ENCODE results near the gene SRGN. TPM values are rescaled to one million over a fixed set of nuclear protein-coding genes. Genes with fewer than 3 reads are reported as not detected.
A peak's percentile ranks its signal among the peaks of the same experiment; 100 is the strongest.

Gene SRGN
- total and polyA plus RNA-seq, 4 experiments from 2014 or later = 122 to 298 (median 150) TPM

GRCh38 chr10:69060127-69060798 lies 27.6 kb upstream of the SRGN start:
- Mint-ChIP-seq H3K9me3 (no peaks in the 10 kb centered on the region), H3K27me3 (no peaks in the 10 kb centered on the region), H3K4me3 (no peak overlapping the region), H3K4me1 (peaks cover 23 to 49% (median 37%) of the 10 kb centered on the region in 4 donors), H3K27ac (no peak overlapping the region), H3K36me3 (no peaks in the 10 kb centered on the region)
- Histone ChIP-seq H3K9me3 (ENCODE audit: control insufficient read depth in 1 of 2, low read length in 2 of 2) (no peaks in the 10 kb centered on the region), H3K4me1 (ENCODE audit: insufficient read depth, low read length) (peaks cover 45% of the 10 kb centered on the region), H3K27ac (ENCODE audit: low read depth, low read length) (no peak overlapping the region), H3K36me3 (ENCODE audit: insufficient read depth, low read length) (no peaks in the 10 kb centered on the region), H3K27me3 (ENCODE audit: insufficient read depth, low read length) (no peaks in the 10 kb centered on the region), H3K4me3 (ENCODE audit: low read length in 2 of 2) (no peak overlapping the region)
- ChIA-PET CTCF (ENCODE audit: partially characterized antibody) (interaction anchor here (0.8 to 1.1 kb wide), 3 partner anchors 9 to 20 kb away, joined by 3 to 4 read pairs (median 4); no protein-coding TSS in a partner anchor), POLR2A (ENCODE audit: partially characterized antibody) (interaction anchor here (0.6 kb wide), 1 partner anchor 16 kb away, joined by 3 read pairs; no protein-coding TSS in a partner anchor)
- no peak for DNase-seq
- intact Hi-C loops (cut with micrococcal nuclease) = loop anchor here (2.0 kb wide), 1 partner anchor 29 kb away; the partner anchor contains the start of gene SRGN

GRCh38 chr10:69061305-69062161 lies 26.4 kb upstream of the SRGN start:
- Mint-ChIP-seq H3K27me3 (no peaks in the 10 kb centered on the region), H3K36me3 (no peaks in the 10 kb centered on the region), H3K4me3 (peak overlapping the region; percentile 79 to 93 (median 85)), H3K9me3 (no peaks in the 10 kb centered on the region), H3K27ac (peak overlapping the region; percentile 85 to 94 (median 87)), H3K4me1 (peaks cover 27 to 47% (median 34%) of the 10 kb centered on the region in 4 donors)
- H3K4me3 ChIP-seq (ENCODE audit: low read length in 2 of 2) = peak overlapping the region; percentile 12 to 21
- peak in 4 of 5 donors; percentile 39 to 48 (median 44) for DNase-seq
- intact Hi-C loops (cut with micrococcal nuclease) = loop anchor here (2.0 kb wide), 1 partner anchor 27 kb away; the partner anchor contains the start of gene SRGN
- H3K27me3 ChIP-seq (ENCODE audit: insufficient read depth, low read length) = no peaks in the 10 kb centered on the region
- H3K36me3 ChIP-seq (ENCODE audit: insufficient read depth, low read length) = no peaks in the 10 kb centered on the region
- no peaks in the 10 kb centered on the region for H3K9me3 ChIP-seq (ENCODE audit: control insufficient read depth in 1 of 2, low read length in 2 of 2)
- CTCF ChIA-PET (ENCODE audit: partially characterized antibody) = interaction anchor here (0.8 to 1.5 kb wide), 6 partner anchors 10 to 32 kb away, joined by 3 to 6 read pairs (median 4); no protein-coding TSS in a partner anchor
- POLR2A ChIA-PET (ENCODE audit: partially characterized antibody) = interaction anchor here (0.7 to 5.2 kb wide), 5 partner anchors 13 to 30 kb away, joined by 3 to 24 read pairs (median 6); partner anchors contain the start of gene SRGN
- peak overlapping the region; percentile 18 for H3K27ac ChIP-seq (ENCODE audit: low read depth, low read length)
- H3K4me1 ChIP-seq (ENCODE audit: insufficient read depth, low read length) = peaks cover 36% of the 10 kb centered on the region

GRCh38 chr10:69062901-69063300 lies 25.0 kb upstream of the SRGN start:
- Mint-ChIP-seq H3K27ac (peak overlapping the region in 1 of 7 donors; percentile 6), H3K27me3 (no peaks in the 10 kb centered on the region), H3K4me1 (peaks cover 20 to 33% (median 25%) of the 10 kb centered on the region in 4 donors), H3K36me3 (no peaks in the 10 kb centered on the region), H3K4me3 (no peak overlapping the region), H3K9me3 (no peaks in the 10 kb centered on the region)
- H3K4me1 ChIP-seq (ENCODE audit: insufficient read depth, low read length) = peaks cover 22% of the 10 kb centered on the region
- no peaks in the 10 kb centered on the region for H3K9me3 ChIP-seq (ENCODE audit: control insufficient read depth in 1 of 2, low read length in 2 of 2)
- intact Hi-C loops (cut with micrococcal nuclease) = no loop called here
- H3K36me3 ChIP-seq (ENCODE audit: insufficient read depth, low read length) = no peaks in the 10 kb centered on the region
- no peak overlapping the region for H3K27ac ChIP-seq (ENCODE audit: low read depth, low read length)
- DNase-seq = no peak
- CTCF ChIA-PET (ENCODE audit: partially characterized antibody) = interaction anchor here (0.9 to 1.6 kb wide), 3 partner anchors 18 to 31 kb away, joined by 3 to 6 read pairs (median 3); no protein-coding TSS in a partner anchor
- no peaks in the 10 kb centered on the region for H3K27me3 ChIP-seq (ENCODE audit: insufficient read depth, low read length)
- H3K4me3 ChIP-seq (ENCODE audit: low read length in 2 of 2) = no peak overlapping the region
- POLR2A ChIA-PET (ENCODE audit: partially characterized antibody) = interaction anchor here (1.8 to 5.2 kb wide), 3 partner anchors 12 to 25 kb away, joined by 6 to 24 read pairs (median 9); partner anchors contain the start of gene SRGN

- DNase-seq = no peak
- no peaks in the 10 kb centered on the region for H3K9me3 Mint-ChIP-seq
- H3K27me3 Mint-ChIP-seq = no peaks in the 10 kb centered on the region
- Histone ChIP-seq H3K36me3 (ENCODE audit: insufficient read depth, low read length) (no peaks in the 10 kb centered on the region), H3K27me3 (ENCODE audit: insufficient read depth, low read length) (no peaks in the 10 kb centered on the region), H3K9me3 (ENCODE audit: control insufficient read depth in 1 of 2, low read length in 2 of 2) (no peaks in the 10 kb centered on the region), H3K27ac (ENCODE audit: low read depth, low read length) (no peak overlapping the region), H3K4me1 (ENCODE audit: insufficient read depth, low read length) (peaks cover 19% of the 10 kb centered on the region), H3K4me3 (ENCODE audit: low read length in 2 of 2) (no peak overlapping the region)
- POLR2A ChIA-PET (ENCODE audit: partially characterized antibody) = interaction anchor here (5.2 kb wide), 1 partner anchor 23 kb away, joined by 24 read pairs; the partner anchor contains the start of gene SRGN
- H3K4me1 Mint-ChIP-seq = peaks cover 17 to 28% (median 23%) of the 10 kb centered on the region in 4 donors
- CTCF ChIA-PET (ENCODE audit: partially characterized antibody) = interaction anchor here (0.9 to 3.1 kb wide), 3 partner anchors 24 to 29 kb away, joined by 3 to 11 read pairs (median 5); no protein-coding TSS in a partner anchor
- H3K27ac Mint-ChIP-seq = no peak overlapping the region
- intact Hi-C loops (cut with micrococcal nuclease) = no loop called here
- H3K36me3 Mint-ChIP-seq = no peaks in the 10 kb centered on the region
- no peak overlapping the region for H3K4me3 Mint-ChIP-seq
These were observed 23.1 kb upstream of the SRGN start for GRCh38 chr10:69064762-69065328.

GRCh38 chr10:69065406-69066361 lies 22.2 kb upstream of the SRGN start:
- peaks cover 19% of the 10 kb centered on the region for H3K4me1 ChIP-seq (ENCODE audit: insufficient read depth, low read length)
- DNase-seq = no peak
- H3K36me3 ChIP-seq (ENCODE audit: insufficient read depth, low read length) = no peaks in the 10 kb centered on the region
- POLR2A ChIA-PET (ENCODE audit: partially characterized antibody) = interaction anchor here (0.9 to 5.2 kb wide), 3 partner anchors 10 to 23 kb away, joined by 3 to 24 read pairs (median 3); partner anchors contain the start of gene SRGN
- intact Hi-C loops (cut with micrococcal nuclease) = no loop called here
- CTCF ChIA-PET (ENCODE audit: partially characterized antibody) = interaction anchor here (0.9 to 3.1 kb wide), 5 partner anchors 14 to 45 kb away, joined by 3 to 11 read pairs (median 5); no protein-coding TSS in a partner anchor
- no peaks in the 10 kb centered on the region for H3K27me3 ChIP-seq (ENCODE audit: insufficient read depth, low read length)
- Mint-ChIP-seq H3K9me3 (no peaks in the 10 kb centered on the region), H3K4me1 (peaks cover 17 to 28% (median 23%) of the 10 kb centered on the region in 4 donors), H3K27ac (peak overlapping the region in 3 of 7 donors; percentile 17 to 32 (median 19)), H3K4me3 (peak overlapping the region in 1 of 8 donors; percentile 8), H3K27me3 (no peaks in the 10 kb centered on the region), H3K36me3 (no peaks in the 10 kb centered on the region)
- H3K4me3 ChIP-seq (ENCODE audit: low read length in 2 of 2) = no peak overlapping the region
- H3K9me3 ChIP-seq (ENCODE audit: control insufficient read depth in 1 of 2, low read length in 2 of 2) = no peaks in the 10 kb centered on the region
- no peak overlapping the region for H3K27ac ChIP-seq (ENCODE audit: low read depth, low read length)

- CTCF ChIA-PET (ENCODE audit: partially characterized antibody) = no interaction called here
- Histone ChIP-seq H3K4me1 (ENCODE audit: insufficient read depth, low read length) (peaks cover 4% of the 10 kb centered on the region), H3K27ac (ENCODE audit: low read depth, low read length) (no peak overlapping the region), H3K27me3 (ENCODE audit: insufficient read depth, low read length) (no peaks in the 10 kb centered on the region), H3K36me3 (ENCODE audit: insufficient read depth, low read length) (no peaks in the 10 kb centered on the region), H3K4me3 (ENCODE audit: low read length in 2 of 2) (no peak overlapping the region), H3K9me3 (ENCODE audit: control insufficient read depth in 1 of 2, low read length in 2 of 2) (no peaks in the 10 kb centered on the region)
- POLR2A ChIA-PET (ENCODE audit: partially characterized antibody) = interaction anchor here (1.3 kb wide), 1 partner anchor 22 kb away, joined by 3 read pairs; no protein-coding TSS in a partner anchor
- Mint-ChIP-seq H3K4me1 (peaks cover 6 to 13% (median 11%) of the 10 kb centered on the region in 4 donors), H3K27me3 (no peaks in the 10 kb centered on the region), H3K36me3 (no peaks in the 10 kb centered on the region), H3K9me3 (peaks cover 0 to 1% (median 0%) of the 10 kb centered on the region in 8 donors), H3K27ac (no peak overlapping the region), H3K4me3 (no peak overlapping the region)
- intact Hi-C loops (cut with micrococcal nuclease) = no loop called here
- no peak for DNase-seq
These were observed 20.7 kb upstream of the SRGN start for GRCh38 chr10:69067189-69067588.

All from CD4-positive, alpha-beta memory T cell (primary cell).